Suppressor macrophage treated with lipopolysaccharide for 1 hour (primary cell): ENCODE measurements around the gene BOK.
"Not testable (repeated sequence)": the region's sequence is repeated elsewhere in the genome, so short reads cannot be mapped to it uniquely, and the experiment has no call there.

Experiments used
- DNase-seq, 3 donors: peaks; one replicate each; pipeline ENCODE4 v3.0.0-alpha.2; 2020 to 2022

The BOK gene

DNA sequence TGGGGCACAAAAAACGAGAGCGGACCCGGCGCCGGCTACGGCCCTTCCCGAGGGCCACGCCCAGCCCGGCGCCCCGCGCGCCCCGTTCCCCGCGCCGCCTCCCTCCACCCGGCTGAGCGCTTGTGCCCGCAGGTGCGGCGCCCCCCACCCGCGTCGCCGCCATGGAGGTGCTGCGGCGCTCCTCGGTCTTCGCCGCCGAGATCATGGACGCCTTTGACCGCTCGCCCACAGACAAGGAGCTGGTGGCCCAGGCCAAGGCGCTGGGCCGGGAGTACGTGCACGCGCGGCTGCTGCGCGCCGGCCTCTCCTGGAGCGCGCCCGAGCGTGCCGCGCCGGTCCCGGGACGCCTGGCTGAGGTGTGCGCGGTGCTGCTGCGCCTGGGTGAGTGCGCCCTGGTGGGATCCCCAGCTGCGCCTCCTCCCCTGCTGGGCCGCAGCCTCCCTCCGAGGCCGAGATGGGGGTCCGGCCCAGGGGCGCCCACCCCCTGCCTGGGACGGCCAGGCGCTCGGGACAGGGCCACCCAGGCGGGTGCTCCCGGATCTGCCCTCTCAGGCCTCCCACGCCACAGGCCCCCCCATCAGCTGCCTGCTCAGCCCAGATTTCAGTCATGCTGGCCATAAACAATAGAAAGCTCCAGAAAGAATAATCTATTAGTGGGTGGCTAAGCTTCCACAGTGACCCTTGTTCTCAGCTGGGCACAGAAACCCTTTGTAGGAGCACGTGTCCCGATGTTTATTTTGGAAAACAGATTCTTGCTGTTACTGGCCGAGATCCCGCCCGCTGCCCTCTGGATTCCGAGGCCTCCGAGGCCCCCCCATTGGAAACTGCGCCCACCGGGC is 997 bp downstream of the BOK start:
- DNase-seq: peak in 2 of 3 donors; percentile 20 to 39

DNA sequence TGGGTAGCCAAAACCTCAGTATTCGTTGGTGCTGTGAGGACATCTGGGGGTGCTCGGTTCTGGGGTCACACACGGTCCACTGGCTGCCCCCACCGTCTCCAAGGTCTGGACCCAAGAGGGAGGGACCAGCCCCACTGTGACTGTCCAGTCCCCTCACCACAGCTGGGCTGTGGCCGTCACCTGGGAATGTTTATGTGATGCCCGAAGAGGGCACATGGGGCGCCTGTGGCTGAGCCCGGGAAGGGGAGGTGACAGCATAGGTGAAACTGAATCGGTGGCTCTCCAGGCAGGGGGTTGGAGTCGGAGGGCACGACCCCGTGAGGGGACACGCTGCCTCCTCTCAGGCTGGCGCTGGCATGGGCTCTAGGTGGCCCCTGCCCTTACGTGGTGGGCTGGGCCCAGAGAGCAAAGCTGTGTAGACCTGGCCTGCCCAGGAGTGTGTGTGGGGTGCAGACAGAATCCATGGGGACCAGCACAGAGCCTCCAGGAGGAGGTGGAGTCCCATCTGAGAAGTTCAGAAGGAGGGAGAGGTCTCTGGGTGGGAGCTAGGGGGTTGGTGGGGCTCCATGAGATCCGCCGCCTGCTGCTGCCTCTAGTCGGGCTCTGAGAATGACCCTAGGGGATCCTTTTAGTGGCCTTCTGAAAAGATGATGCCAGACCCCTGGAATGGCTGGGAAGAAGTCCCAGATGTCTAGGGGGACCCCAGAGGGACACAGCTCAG is 1.8 kb downstream of the BOK start:
- DNase-seq: no peak

DNA sequence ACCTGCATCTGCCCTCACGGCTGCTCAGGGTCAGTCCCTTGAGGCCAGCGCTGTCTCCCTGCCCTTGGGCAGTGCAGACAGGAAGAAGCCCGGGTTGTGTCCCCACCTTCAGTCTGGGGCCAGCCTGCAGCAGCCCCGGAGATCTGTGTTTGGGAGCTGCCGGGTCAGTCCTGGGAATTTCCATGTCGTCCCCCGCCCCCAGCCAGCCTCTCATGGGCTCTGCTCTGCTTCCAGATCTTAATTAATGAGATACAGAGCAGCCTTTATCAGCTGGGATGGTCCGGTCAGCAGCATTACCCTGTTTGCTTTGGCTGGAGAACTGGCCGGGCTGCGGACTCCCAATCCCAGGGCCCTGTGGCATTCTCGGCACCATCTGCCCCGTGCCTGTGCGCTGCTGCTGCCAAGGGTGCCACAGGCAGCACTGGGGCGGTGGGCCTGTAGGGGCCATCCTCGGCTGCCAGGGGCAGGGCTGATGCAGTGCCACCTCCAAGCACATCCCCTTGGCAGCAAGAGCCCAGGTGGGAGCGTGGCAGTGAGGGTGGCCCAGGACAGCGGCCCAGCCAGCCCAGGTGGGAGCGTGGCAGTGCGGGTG is 2.4 kb downstream of the BOK start:
- DNase-seq: no peak

DNA sequence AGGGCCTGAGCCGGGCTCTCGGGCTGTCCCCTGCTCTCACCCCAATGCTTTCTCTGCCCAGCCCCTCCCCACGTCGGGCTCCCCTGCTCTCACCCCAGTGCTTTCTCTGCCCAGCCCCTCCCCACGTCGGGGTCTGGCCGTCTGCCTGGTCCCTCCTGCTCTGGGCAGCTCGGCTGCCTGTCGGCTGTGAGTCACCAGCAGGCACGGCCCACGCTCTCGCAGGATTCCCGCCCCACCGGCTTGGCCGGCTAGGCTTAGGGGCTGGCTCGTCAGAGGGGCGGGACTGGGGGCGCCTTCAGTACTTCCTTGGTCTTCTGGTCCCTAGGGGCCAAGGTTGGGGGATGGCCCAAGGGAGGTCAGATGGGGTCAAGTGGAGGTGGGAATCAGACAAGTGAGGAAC is 3.3 kb downstream of the BOK start:
- no peak for DNase-seq

GRCh38 chr2:241562269-241562891 is 3.8 kb downstream of the BOK start:
- no peak for DNase-seq

DNA sequence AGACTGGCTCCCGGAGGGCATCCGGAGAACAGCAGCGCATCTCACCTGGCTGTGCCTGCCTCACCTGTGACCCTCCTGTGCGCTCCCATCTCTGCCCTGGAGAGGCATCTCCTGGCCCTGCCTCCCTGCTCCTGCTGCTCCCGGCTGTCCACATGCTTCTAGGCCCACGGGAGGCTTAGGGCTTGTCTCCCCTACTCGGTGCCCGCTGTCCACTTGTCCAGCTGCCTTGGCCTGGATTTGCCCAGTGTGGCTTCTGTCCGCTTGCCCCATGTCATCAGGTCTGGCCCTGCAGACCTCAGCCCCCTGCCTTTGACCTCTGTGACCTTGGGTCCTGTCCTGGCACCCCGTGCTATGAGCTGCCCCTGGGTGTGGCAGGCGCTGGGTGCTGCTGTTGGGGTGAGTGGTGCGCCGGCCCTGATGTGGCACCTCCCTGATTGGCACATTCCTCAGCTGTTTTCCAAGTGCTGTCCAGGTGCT is 4.5 kb downstream of the BOK start:
- DNase-seq: no peak

DNA sequence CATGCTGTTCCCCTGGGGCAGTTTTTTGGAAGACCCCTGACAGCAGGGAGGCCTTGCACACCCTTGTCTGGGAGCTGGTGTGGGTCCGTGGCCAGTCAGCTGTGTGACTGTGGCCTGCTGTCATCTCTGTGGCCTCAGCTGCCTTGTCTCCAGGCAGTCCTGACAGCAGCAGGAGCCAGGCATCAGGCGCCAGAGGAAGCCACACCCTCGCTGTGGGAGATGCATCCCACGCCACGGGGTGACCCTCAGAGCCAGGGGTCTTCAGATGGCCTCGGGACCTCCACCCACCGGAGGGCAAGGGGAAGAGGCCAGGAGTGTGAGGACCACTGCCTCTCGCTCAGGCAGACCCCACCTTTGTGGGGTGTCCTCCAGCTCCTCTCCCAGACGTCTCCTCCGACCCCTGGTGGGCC is 5.0 kb downstream of the BOK start:
- no peak for DNase-seq

DNA sequence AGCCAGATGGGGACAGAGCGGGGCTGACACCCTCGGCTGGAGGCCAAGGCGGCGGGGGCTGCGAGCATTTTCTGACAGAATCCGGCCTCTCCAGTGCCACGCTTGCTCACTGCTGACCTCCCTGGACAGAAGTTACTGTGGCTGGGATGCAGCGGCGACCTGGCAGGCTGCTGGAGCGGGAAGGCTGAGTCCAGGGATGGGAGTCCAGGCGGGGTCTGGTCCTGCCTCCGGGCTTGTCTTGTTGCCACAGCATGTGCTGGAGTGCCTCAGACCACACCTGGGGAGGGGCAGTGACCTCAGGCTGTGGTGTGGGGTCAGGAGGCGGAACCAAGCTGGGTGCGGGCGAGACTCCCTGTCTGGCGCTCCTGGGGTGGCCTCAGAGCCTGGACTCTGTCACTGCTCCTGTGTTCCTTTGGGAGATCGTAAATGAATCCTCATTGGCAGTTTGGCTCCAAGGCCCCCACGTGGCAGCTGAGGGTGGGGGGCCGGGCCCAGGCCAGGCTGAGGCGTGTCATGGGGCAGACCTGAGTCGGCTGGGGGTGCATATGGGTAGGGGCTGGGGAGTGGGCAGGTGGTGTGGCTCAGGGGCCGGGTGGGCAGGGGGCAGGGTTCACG is 5.5 kb downstream of the BOK start:
- DNase-seq: no peak

GRCh38 chr2:241564596-241565410 is 6.3 kb downstream of the BOK start:
- DNase-seq: no peak

DNA sequence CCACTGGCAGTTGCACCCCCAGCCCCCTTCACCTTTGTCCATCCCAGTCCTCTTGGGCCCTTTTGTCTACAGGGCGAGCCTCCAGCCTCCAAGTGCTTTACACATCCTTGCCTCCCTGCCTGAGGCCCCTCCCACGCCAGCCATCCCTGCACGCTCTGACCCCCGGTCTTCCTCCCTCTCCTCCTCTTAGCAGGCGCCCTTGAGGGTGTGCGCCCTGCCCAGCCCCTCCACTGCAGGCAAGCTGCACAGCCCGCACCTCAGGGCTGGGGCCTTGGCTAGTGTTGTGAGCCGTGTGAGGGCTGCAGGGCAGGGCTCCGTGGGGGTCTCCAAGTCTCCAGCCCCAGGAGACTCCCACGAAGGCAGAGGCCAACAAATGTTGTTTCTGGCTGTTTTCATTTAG is 6.9 kb downstream of the BOK start:
- no peak for DNase-seq

DNA sequence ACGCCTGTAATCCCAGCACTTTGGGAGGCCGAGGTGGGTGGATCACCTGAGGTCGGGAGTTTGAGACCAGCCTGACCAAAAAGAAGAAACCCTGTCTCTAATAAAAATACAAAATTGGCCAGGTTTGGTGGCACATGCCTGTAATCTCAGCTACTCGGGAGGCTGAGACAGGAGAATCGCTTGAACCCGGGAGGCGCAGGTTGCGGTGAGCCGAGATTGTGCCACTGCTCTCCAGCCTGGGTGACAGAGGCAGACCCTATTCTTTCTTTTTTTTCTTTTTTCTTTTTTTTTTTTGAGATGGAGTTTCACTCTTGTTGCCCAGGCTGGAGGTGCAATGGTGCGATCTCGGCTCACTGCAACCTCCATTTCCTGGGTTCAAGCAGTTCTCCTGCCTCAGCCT is 7.5 kb downstream of the BOK start:
- not testable (repeated sequence) for DNase-seq

- no peak for DNase-seq
These were observed 7.9 kb downstream of the BOK start for GRCh38 chr2:241566468-241566867.

GRCh38 chr2:241567266-241567665 is 8.7 kb downstream of the BOK start:
- DNase-seq: not testable (repeated sequence)

GRCh38 chr2:241567776-241568175 is 9.2 kb downstream of the BOK start:
- no peak for DNase-seq

DNA sequence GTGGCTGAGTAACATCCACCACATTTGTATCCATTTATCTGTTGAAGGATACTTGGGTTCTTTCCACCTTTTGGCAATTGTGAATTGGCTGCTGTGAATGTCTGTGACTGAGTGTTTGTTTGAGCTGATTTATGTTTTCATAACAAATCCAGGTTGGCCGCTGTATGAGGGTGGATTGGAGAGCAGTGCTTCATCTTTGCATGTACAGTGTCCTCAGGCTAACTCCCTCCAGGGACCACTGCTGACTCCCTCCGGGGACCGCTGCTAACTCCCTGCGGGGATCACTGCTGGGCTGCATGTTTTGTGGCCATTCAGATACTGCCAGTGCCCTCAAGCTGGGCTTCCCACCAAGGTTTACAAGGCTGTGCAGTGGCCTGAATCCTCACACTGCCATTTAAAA is 10.2 kb downstream of the BOK start:
- no peak for DNase-seq

DNA sequence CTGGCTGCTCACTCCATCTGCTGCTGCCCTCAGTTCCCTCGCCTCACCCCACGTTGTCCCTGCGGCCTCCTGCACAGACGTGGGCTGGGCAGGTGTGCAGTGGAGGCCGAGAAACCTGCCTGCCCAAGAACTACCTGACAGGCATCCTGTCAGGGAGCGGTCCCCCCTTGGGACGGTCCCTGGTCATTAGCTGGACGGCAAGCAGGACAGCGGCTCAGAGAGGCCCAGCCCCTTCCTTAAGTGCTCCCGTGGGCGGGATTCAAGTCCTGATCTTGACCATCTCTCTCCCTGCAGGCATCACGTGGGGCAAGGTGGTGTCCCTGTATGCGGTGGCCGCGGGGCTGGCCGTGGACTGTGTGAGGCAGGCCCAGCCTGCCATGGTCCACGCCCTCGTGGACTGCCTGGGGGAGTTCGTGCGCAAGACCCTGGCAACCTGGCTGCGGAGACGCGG is 11.3 kb downstream of the BOK start:
- DNase-seq: no peak

DNA sequence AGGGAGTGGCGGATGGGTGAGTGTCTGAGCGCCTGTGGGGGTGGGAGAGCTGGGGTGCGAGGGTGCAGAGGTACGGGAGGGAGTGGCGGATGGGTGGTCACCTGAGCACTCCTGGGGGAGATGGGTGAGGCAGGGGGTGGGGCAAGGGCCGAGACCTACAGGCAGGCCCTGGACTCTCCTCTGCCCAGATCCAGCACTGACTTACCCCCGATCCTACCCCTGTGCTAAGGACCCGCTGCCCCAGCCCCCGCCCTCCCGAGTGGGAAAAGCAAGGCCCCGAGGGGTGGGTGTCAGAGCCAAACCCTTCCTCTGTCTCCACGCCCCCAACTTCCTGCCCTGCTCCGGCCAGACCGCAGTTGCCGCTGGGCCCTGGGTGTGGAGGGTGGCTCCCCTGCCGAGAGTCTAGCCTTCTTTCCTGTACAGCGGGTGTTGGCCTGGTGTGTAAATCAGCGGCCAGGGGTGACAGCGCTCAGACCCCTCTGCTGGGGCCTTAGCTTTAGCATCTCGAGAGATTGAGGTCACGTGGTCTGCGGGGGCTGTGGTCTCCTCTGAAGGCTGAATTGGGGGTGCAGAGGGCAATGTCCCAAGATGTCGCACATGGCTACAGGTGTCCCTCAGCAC is 12.5 kb downstream of the BOK start:
- no peak for DNase-seq

GRCh38 chr2:241571821-241572620 is 13.5 kb downstream of the BOK start:
- DNase-seq: no peak

DNA sequence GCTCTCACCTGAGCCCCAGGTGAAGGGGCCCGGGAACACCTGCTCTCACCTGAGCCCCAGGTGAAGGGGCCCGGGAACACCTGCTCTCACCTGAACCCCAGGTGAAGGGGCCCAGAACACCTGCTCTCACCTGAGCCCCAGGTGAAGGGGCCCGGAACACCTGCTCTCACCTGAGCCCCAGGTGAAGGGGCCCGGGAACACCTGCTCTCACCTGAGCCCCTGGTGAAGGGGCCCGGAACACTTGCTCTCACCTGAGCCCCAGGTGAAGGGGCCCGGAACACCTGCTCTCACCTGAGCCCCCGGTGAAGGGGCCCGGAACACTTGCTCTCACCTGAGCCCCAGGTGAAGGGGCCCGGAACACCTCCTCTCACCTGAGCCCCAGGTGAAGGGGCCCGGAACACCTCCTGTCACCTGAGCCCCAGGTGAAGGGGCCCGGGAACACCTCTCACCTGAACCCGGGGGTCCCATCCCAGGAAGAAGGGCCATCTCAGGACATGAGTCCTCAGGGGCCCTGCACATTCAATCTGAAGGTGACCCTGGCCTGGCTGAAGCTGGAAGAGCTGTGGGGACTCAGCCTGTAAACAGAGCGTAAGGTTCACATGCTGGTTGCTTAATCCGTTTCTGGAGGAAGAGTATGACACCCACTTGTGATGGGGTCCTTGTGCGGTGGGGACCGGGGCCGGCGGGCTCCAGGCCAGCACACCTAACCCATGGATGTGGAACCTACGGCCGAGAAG is 14.5 kb downstream of the BOK start:
- DNase-seq: not testable (repeated sequence)

- no peak for DNase-seq
These were observed 15.2 kb downstream of the BOK start for GRCh38 chr2:241573741-241574140.
